ENCODE results near the gene COL9A2.

COL9A2 gene

GRCh38 chr1:40265919-40266318 is 51.2 kb downstream of the COL9A2 start:
- no peak overlapping the region for H3K9ac ChIP-seq (ENCODE audit: low read depth, low read length)
- H3K27me3 ChIP-seq (ENCODE audit: insufficient read depth, low read length, poor library complexity), result no peaks in the 10 kb centered on the region
- no peaks in the 10 kb centered on the region; the same call in 1 of the 2 replicates for H4K20me1 ChIP-seq (ENCODE audit: insufficient read depth, low read length)
- peaks cover 11% of the 10 kb centered on the region; the same call in 1 of the 2 replicates for H3K4me1 ChIP-seq (ENCODE audit: insufficient read depth, low read length)
- ATAC-seq (ENCODE audit: insufficient read depth, low read depth), result no peak
- peaks cover 43% of the 10 kb centered on the region for H3K79me2 ChIP-seq (ENCODE audit: insufficient read depth, low read length)
- no peaks in the 10 kb centered on the region for H3K9me3 ChIP-seq (ENCODE audit: insufficient read depth, low read length, severe bottlenecking)
- TF ChIP-seq EZH2 (IDR thresholded peaks at IDR 0.05; ENCODE audit: borderline replicate concordance, low read depth, low read length, severe bottlenecking), result no peak
- TF ChIP-seq CTCF (IDR thresholded peaks at IDR 0.05; ENCODE audit: borderline replicate concordance, extremely low read depth, low read length, poor library complexity, severe bottlenecking), result no peak
- H2AFZ ChIP-seq (ENCODE audit: low read depth, low read length), result no peak overlapping the region
- H3K4me2 ChIP-seq (ENCODE audit: insufficient read depth, low read length), result no peak overlapping the region
- H3K36me3 ChIP-seq (ENCODE audit: insufficient read depth, low read length), result peaks cover 91% of the 10 kb centered on the region
- DNase-seq, result no peak
- no peak overlapping the region for H3K27ac ChIP-seq (ENCODE audit: low read length)
- H3K4me3 ChIP-seq (ENCODE audit: low read depth in 1 of 2, low read length in 2 of 2), result no peak overlapping the region

GRCh38 chr1:40265298-40265697 is 51.8 kb downstream of the COL9A2 start:
- TF ChIP-seq CTCF (IDR thresholded peaks at IDR 0.05; ENCODE audit: borderline replicate concordance, extremely low read depth, low read length, poor library complexity, severe bottlenecking) (no peak), EZH2 (IDR thresholded peaks at IDR 0.05; ENCODE audit: borderline replicate concordance, low read depth, low read length, severe bottlenecking) (no peak)
- Histone ChIP-seq H3K27ac (ENCODE audit: low read length) (no peak overlapping the region), H3K36me3 (ENCODE audit: insufficient read depth, low read length) (peaks cover 91% of the 10 kb centered on the region), H3K9me3 (ENCODE audit: insufficient read depth, low read length, severe bottlenecking) (no peaks in the 10 kb centered on the region), H4K20me1 (ENCODE audit: insufficient read depth, low read length) (no peaks in the 10 kb centered on the region), H3K4me1 (ENCODE audit: insufficient read depth, low read length) (peaks cover 13% of the 10 kb centered on the region; the same call in 1 of the 2 replicates), H2AFZ (ENCODE audit: low read depth, low read length) (no peak overlapping the region), H3K4me2 (ENCODE audit: insufficient read depth, low read length) (no peak overlapping the region), H3K4me3 (ENCODE audit: low read depth in 1 of 2, low read length in 2 of 2) (no peak overlapping the region), H3K9ac (ENCODE audit: low read depth, low read length) (no peak overlapping the region), H3K79me2 (ENCODE audit: insufficient read depth, low read length) (peaks cover 45% of the 10 kb centered on the region), H3K27me3 (ENCODE audit: insufficient read depth, low read length, poor library complexity) (no peaks in the 10 kb centered on the region)
- ATAC-seq (ENCODE audit: insufficient read depth, low read depth) (no peak), DNase-seq (no peak)

GRCh38 chr1:40264354-40264781 is 52.7 kb downstream of the COL9A2 start:
- Histone ChIP-seq H3K9ac (ENCODE audit: low read depth, low read length) (no peak overlapping the region), H3K27ac (ENCODE audit: low read length) (no peak overlapping the region), H3K4me3 (ENCODE audit: low read depth in 1 of 2, low read length in 2 of 2) (no peak overlapping the region), H3K36me3 (ENCODE audit: insufficient read depth, low read length) (peaks cover 89% of the 10 kb centered on the region), H3K4me2 (ENCODE audit: insufficient read depth, low read length) (no peak overlapping the region), H4K20me1 (ENCODE audit: insufficient read depth, low read length) (no peaks in the 10 kb centered on the region), H3K27me3 (ENCODE audit: insufficient read depth, low read length, poor library complexity) (no peaks in the 10 kb centered on the region), H3K4me1 (ENCODE audit: insufficient read depth, low read length) (peaks cover 22% of the 10 kb centered on the region), H3K9me3 (ENCODE audit: insufficient read depth, low read length, severe bottlenecking) (no peaks in the 10 kb centered on the region), H3K79me2 (ENCODE audit: insufficient read depth, low read length) (peaks cover 55% of the 10 kb centered on the region), H2AFZ (ENCODE audit: low read depth, low read length) (no peak overlapping the region)
- ATAC-seq (ENCODE audit: insufficient read depth, low read depth), result no peak
- TF ChIP-seq EZH2 (IDR thresholded peaks at IDR 0.05; ENCODE audit: borderline replicate concordance, low read depth, low read length, severe bottlenecking) (no peak), CTCF (IDR thresholded peaks at IDR 0.05; ENCODE audit: borderline replicate concordance, extremely low read depth, low read length, poor library complexity, severe bottlenecking) (no peak)
- DNase-seq, result no peak

- DNase-seq (no peak), ATAC-seq (ENCODE audit: insufficient read depth, low read depth) (no peak)
- Histone ChIP-seq H3K9ac (ENCODE audit: low read depth, low read length) (peak overlapping the region; percentile 70), H2AFZ (ENCODE audit: low read depth, low read length) (peak overlapping the region; percentile 99), H4K20me1 (ENCODE audit: insufficient read depth, low read length) (no peaks in the 10 kb centered on the region), H3K9me3 (ENCODE audit: insufficient read depth, low read length, severe bottlenecking) (no peaks in the 10 kb centered on the region), H3K27me3 (ENCODE audit: insufficient read depth, low read length, poor library complexity) (no peaks in the 10 kb centered on the region), H3K27ac (ENCODE audit: low read length) (peak overlapping the region; percentile 86), H3K4me3 (ENCODE audit: low read depth in 1 of 2, low read length in 2 of 2) (peak overlapping the region; percentile 94 to 98), H3K36me3 (ENCODE audit: insufficient read depth, low read length) (peaks cover 40% of the 10 kb centered on the region), H3K79me2 (ENCODE audit: insufficient read depth, low read length) (peaks cover 59% of the 10 kb centered on the region), H3K4me1 (ENCODE audit: insufficient read depth, low read length) (peaks cover 46% of the 10 kb centered on the region), H3K4me2 (ENCODE audit: insufficient read depth, low read length) (peak overlapping the region; percentile 82)
- TF ChIP-seq EZH2 (IDR thresholded peaks at IDR 0.05; ENCODE audit: borderline replicate concordance, low read depth, low read length, severe bottlenecking), result no peak
- TF ChIP-seq CTCF (IDR thresholded peaks at IDR 0.05; ENCODE audit: borderline replicate concordance, extremely low read depth, low read length, poor library complexity, severe bottlenecking), result no peak
Measured at GRCh38 chr1:40258445-40258769, 58.7 kb downstream of the COL9A2 start.
